ENCODE data around the gene FCN2. TPM values are rescaled to one million over a fixed set of nuclear protein-coding genes. Genes with fewer than 3 reads are reported as not detected.

Gene FCN2
- total RNA-seq, 1 experiment from 2014 or later = not detected

- peaks cover 23% of the 10 kb centered on the region; the same call in 1 of the 2 replicates for H3K27me3 ChIP-seq (ENCODE audit: insufficient read depth, low read length)
- no peaks in the 10 kb centered on the region for H3K36me3 ChIP-seq (ENCODE audit: control insufficient read depth in 1 of 2, insufficient read depth in 2 of 2, low read length in 2 of 2)
- H3K4me3 ChIP-seq (replicated peaks in 1 of 2; ENCODE audit: low read depth in 1 of 2, low read length in 2 of 2) = no peak overlapping the region
- H3K9me2 ChIP-seq (ENCODE audit: insufficient read depth) = no peaks in the 10 kb centered on the region
- TF ChIP-seq ELF1 (IDR thresholded peaks at IDR 0.05; ENCODE audit: borderline replicate concordance, low read depth) (no peak), ATF3 (IDR thresholded peaks at IDR 0.05) (no peak), MAX (IDR thresholded peaks at IDR 0.05) (no peak), POLR2AphosphoS5 (IDR thresholded peaks at IDR 0.05; ENCODE audit: low read depth, low read length) (no peak), EZH2 (IDR thresholded peaks at IDR 0.05) (no peak), TCF7L2 (IDR thresholded peaks at IDR 0.05; ENCODE audit: borderline replicate concordance, extremely low read depth, insufficient read depth, insufficient read length) (no peak), RAD21 (IDR thresholded peaks at IDR 0.05; ENCODE audit: low read depth) (no peak), SP1 (IDR thresholded peaks at IDR 0.05; ENCODE audit: low read depth) (no peak), EGR1 (IDR thresholded peaks at IDR 0.05; ENCODE audit: low read depth) (no peak), FOSL1 (IDR thresholded peaks at IDR 0.05; ENCODE audit: low read depth) (no peak), EZH2phosphoT487 (IDR thresholded peaks at IDR 0.05; ENCODE audit: borderline replicate concordance) (no peak), ZNF274 (IDR thresholded peaks at IDR 0.05; ENCODE audit: low read depth, low read length) (no peak), CBX3 (IDR thresholded peaks at IDR 0.05; ENCODE audit: low read depth) (no peak)
- H3K9me3 ChIP-seq (ENCODE audit: control insufficient read depth in 1 of 2, insufficient read depth in 1 of 2, low read depth in 1 of 2, low read length in 2 of 2) = no peaks in the 10 kb centered on the region
- no peaks in the 10 kb centered on the region for H3K4me1 ChIP-seq (ENCODE audit: control insufficient read depth in 1 of 2, insufficient read depth in 2 of 2, low read length in 2 of 2)
- BruUV-seq (replicated peaks) = no TSS peak
- H4K20me1 ChIP-seq (ENCODE audit: insufficient read depth) = no peaks in the 10 kb centered on the region
- H3K27ac ChIP-seq (ENCODE audit: low read depth, low read length) = no peak overlapping the region
- ChIA-PET POLR2A (no interaction called here), RAD21 (ENCODE audit: low non-redundant PET in 1 of 2, low total read pairs in 2 of 2, uncharacterized antibody in 2 of 2, unreplicated experiment in 2 of 2) (no interaction called here), CTCF (no interaction called here)
- ATAC-seq (no peak), DNase-seq (ENCODE audit: low read depth, low spot score) (no peak)
- intact Hi-C loops (cut with micrococcal nuclease) = no loop called here
- no peaks in the 10 kb centered on the region for H3K79me2 ChIP-seq (ENCODE audit: insufficient read depth, low read length)
- H3K4me2 ChIP-seq (ENCODE audit: low read length) = no peak overlapping the region
- no peak overlapping the region for H2AFZ ChIP-seq (ENCODE audit: low read depth, low read length, poor library complexity, severe bottlenecking)
- H3K9ac ChIP-seq (ENCODE audit: low read length) = no peak overlapping the region
These were observed 32.6 kb downstream of the FCN2 start for GRCh38 chr9:134913041-134913712.
